SU-DHL-6 (cell line): ENCODE measurements around the gene CASK.

Source experiments
- H2AFZ ChIP-seq: fragments of 200-600 bp; sonication (generic); 2 replicates; pipeline ENCODE4 v1.6.1; 2014; ENCODE audit warnings: low read depth, mild to moderate bottlenecking, moderate library complexity, mixed read lengths, antibody characterized with exemption, low read length; ENCODE audit not compliant: severe bottlenecking
- H3F3A ChIP-seq: fragments of 200-600 bp; shearing (Covaris generic); 2 replicates; pipeline ENCODE4 v1.6.0; 2016; ENCODE audit warnings: antibody characterized with exemption, mild to moderate bottlenecking; ENCODE audit not compliant: insufficient read depth
- H3K27ac ChIP-seq: fragments of 200-600 bp; sonication (generic); 2 replicates; pipeline ENCODE4 v1.5.1; 2016; ENCODE audit warnings: low read depth, mild to moderate bottlenecking, low read length, moderate library complexity, mixed read lengths
- H3K27me3 ChIP-seq: fragments of 200-600 bp; sonication (generic), shearing (Covaris generic); 2 replicates; pipeline ENCODE4 v1.6.0; 2014; ENCODE audit warnings: mild to moderate bottlenecking, low read length
- H3K36me3 ChIP-seq: fragments of 200-600 bp; sonication (generic); 2 replicates; pipeline ENCODE4 v1.6.1; 2014; ENCODE audit warnings: mild to moderate bottlenecking, low read length, mixed read lengths
- H3K4me2 ChIP-seq: fragments of 300-600, 200-600 bp; shearing (Covaris generic), sonication (generic); 2 replicates; pipeline ENCODE4 v1.6.0; 2014; ENCODE audit warnings: low read length, low read depth, mild to moderate bottlenecking; ENCODE audit not compliant: poor library complexity, severe bottlenecking
- H3K4me3 ChIP-seq: fragments of 200-600 bp; sonication (generic); 2 replicates; pipeline ENCODE4 v1.5.1; 2014; ENCODE audit warnings: antibody characterized with exemption, low read length, mild to moderate bottlenecking, mixed read lengths; ENCODE audit not compliant: insufficient read depth, poor library complexity, severe bottlenecking
- H3K79me2 ChIP-seq: fragments of 200-600 bp; sonication (generic); 2 replicates; pipeline ENCODE4 v1.6.1; 2014; ENCODE audit warnings: mild to moderate bottlenecking, low read length, moderate library complexity; ENCODE audit not compliant: insufficient read depth
- H3K9ac ChIP-seq: fragments of 200-600 bp; sonication (generic); 2 replicates; pipeline ENCODE4 v1.7.0; 2014; ENCODE audit warnings: mild to moderate bottlenecking, low read length
- H3K9me2 ChIP-seq: fragments of 200-600 bp; sonication (generic); replicated peaks from 2 replicates; pipeline ENCODE4 v1.6.1; 2014; ENCODE audit warnings: low read length; ENCODE audit not compliant: insufficient read depth
- H3K9me3 ChIP-seq: fragments of 200-600 bp; sonication (generic); 2 replicates; pipeline ENCODE4 v1.6.1; 2014; ENCODE audit warnings: low read length, mixed read lengths; ENCODE audit not compliant: insufficient read depth
- H4K20me1 ChIP-seq: fragments of 200-600 bp; sonication (generic); 2 replicates; pipeline ENCODE4 v1.6.1; 2014; ENCODE audit warnings: low read depth, mild to moderate bottlenecking, antibody characterized with exemption, low read length, moderate library complexity, mixed read lengths
- CTCF ChIP-seq: fragments of 200-600 bp; sonication (generic); IDR thresholded peaks from one replicate; pipeline ENCODE4 v1.5.1; 2017; ENCODE audit warnings: antibody characterized with exemption, mild to moderate bottlenecking, low read length, moderate library complexity; ENCODE audit not compliant: insufficient read depth, poor library complexity, severe bottlenecking
- EZH2phosphoT487 ChIP-seq: fragments of 200-600 bp; sonication (generic), shearing (Covaris generic); conservative IDR thresholded peaks from 2 replicates; pipeline ENCODE4 v1.6.1; 2018; ENCODE audit warnings: mild to moderate bottlenecking, antibody characterized with exemption, low read length, moderate library complexity, mixed read lengths

CASK gene

DNA sequence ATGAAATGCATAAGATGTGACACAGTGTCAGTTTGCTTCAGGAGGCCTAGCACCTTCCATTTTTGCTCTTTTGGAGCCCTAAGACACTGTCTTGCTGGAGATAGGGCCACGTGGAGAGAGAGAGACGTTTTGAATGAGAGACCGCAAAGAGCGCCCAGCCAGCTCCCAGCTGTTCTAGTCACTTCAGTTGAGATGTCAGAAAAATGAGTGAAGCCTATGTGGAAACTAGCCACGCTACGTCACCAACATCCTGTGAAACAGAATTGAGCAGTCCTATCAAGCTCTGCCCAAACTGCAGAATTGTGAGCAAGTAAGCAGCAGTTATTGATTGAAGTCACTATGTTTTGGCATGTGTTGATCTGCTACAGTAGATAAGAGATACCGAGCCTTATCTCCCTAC lies 186.3 kb downstream of the CASK start:
- no peaks in the 10 kb centered on the region for H3K27me3 ChIP-seq
- H2AFZ ChIP-seq = no peak overlapping the region
- no peak overlapping the region for H3K4me3 ChIP-seq

GRCh38 chrX:41734530-41734929 lies 188.8 kb downstream of the CASK start:
- no peaks in the 10 kb centered on the region for H3K79me2 ChIP-seq
- peaks cover 37% of the 10 kb centered on the region for H3F3A ChIP-seq
- peak overlapping the region; percentile 98 for H3K27ac ChIP-seq
- no peaks in the 10 kb centered on the region for H3K9me3 ChIP-seq
- H2AFZ ChIP-seq = no peak overlapping the region
- H3K27me3 ChIP-seq = no peaks in the 10 kb centered on the region
- H3K4me2 ChIP-seq = peak overlapping the region; percentile 71
- no peaks in the 10 kb centered on the region for H3K9me2 ChIP-seq
- H4K20me1 ChIP-seq = no peaks in the 10 kb centered on the region
- TF ChIP-seq EZH2phosphoT487 (no peak), CTCF (peak; percentile 27)
- H3K4me3 ChIP-seq = peak overlapping the region; percentile 22
- H3K9ac ChIP-seq = peak overlapping the region; percentile 51
- H3K36me3 ChIP-seq = no peaks in the 10 kb centered on the region

More for the DNA sequence above, 186.3 kb downstream of the CASK start:
- Histone ChIP-seq H3K79me2 (no peaks in the 10 kb centered on the region), H3K9ac (peak overlapping the region; percentile 15; the same call in 1 of the 2 replicates), H3K4me2 (peak overlapping the region; percentile 37), H4K20me1 (no peaks in the 10 kb centered on the region), H3K36me3 (no peaks in the 10 kb centered on the region), H3K9me2 (no peaks in the 10 kb centered on the region), H3F3A (peaks cover 17% of the 10 kb centered on the region), H3K27ac (peak overlapping the region; percentile 72), H3K9me3 (no peaks in the 10 kb centered on the region)
- no peak for TF ChIP-seq CTCF
- no peak for TF ChIP-seq EZH2phosphoT487

DNA sequence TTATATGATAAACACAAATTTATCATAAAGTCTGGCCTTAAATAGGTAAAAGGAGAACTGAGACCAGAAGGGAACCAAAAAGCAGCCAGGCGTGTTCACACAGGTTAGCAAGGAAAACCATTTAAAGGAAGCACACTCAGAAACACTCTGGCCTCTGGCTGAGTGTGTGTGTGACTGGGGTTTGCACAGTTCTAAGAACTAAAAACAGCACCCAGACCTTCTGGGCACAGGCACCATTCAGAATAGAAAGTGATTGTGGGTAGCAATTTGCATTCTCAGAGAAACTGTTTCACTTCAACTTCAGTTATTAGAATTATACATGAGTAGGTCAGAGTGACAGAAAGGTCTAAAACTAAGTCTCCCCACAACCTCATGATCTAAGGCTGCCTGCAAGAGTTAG lies 189.4 kb downstream of the CASK start:
- peak overlapping the region; percentile 71 for H3K4me2 ChIP-seq
- no peaks in the 10 kb centered on the region for H3K79me2 ChIP-seq
- peaks cover 40% of the 10 kb centered on the region for H3F3A ChIP-seq
- peak overlapping the region; percentile 98 for H3K27ac ChIP-seq
- H3K9me3 ChIP-seq = no peaks in the 10 kb centered on the region
- H3K9ac ChIP-seq = peak overlapping the region; percentile 51
- H4K20me1 ChIP-seq = no peaks in the 10 kb centered on the region
- H3K36me3 ChIP-seq = no peaks in the 10 kb centered on the region
- H3K27me3 ChIP-seq = no peaks in the 10 kb centered on the region
- H3K4me3 ChIP-seq = peak overlapping the region; percentile 22
- TF ChIP-seq CTCF (no peak), EZH2phosphoT487 (no peak)
- H3K9me2 ChIP-seq = no peaks in the 10 kb centered on the region
- no peak overlapping the region for H2AFZ ChIP-seq
